Measurements from ENCODE around the gene TBC1D32. TPM values are rescaled to one million over a fixed set of nuclear protein-coding genes. Genes with fewer than 3 reads are reported as not detected.
"Not testable (repeated sequence)": the region's sequence is repeated elsewhere in the genome, so short reads cannot be mapped to it uniquely, and the experiment has no call there.

The TBC1D32 gene
- total and polyA plus RNA-seq, 8 donors, result 6.6 to 22.2 (median 15.9) TPM

- Histone ChIP-seq H3K27ac (no peak overlapping the region), H3K4me1 (no peaks in the 10 kb centered on the region), H3K27me3 (no peaks in the 10 kb centered on the region), H3K9me3 (no peaks in the 10 kb centered on the region), H3K36me3 (no peaks in the 10 kb centered on the region), H3K4me3 (no peak overlapping the region)
- TF ChIP-seq, protein P1, sequence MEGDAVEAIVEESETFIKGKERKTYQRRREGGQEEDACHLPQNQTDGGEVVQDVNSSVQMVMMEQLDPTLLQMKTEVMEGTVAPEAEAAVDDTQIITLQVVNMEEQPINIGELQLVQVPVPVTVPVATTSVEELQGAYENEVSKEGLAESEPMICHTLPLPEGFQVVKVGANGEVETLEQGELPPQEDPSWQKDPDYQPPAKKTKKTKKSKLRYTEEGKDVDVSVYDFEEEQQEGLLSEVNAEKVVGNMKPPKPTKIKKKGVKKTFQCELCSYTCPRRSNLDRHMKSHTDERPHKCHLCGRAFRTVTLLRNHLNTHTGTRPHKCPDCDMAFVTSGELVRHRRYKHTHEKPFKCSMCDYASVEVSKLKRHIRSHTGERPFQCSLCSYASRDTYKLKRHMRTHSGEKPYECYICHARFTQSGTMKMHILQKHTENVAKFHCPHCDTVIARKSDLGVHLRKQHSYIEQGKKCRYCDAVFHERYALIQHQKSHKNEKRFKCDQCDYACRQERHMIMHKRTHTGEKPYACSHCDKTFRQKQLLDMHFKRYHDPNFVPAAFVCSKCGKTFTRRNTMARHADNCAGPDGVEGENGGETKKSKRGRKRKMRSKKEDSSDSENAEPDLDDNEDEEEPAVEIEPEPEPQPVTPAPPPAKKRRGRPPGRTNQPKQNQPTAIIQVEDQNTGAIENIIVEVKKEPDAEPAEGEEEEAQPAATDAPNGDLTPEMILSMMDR (IDR thresholded peaks at IDR 0.05), result no peak
- no peak for ATAC-seq
- intact Hi-C loops (cut with DNase I), result no loop called here
- DNase-seq, result no peak
Measured at GRCh38 chr6:121076119-121076518, 258.2 kb downstream of the TBC1D32 start.

DNA sequence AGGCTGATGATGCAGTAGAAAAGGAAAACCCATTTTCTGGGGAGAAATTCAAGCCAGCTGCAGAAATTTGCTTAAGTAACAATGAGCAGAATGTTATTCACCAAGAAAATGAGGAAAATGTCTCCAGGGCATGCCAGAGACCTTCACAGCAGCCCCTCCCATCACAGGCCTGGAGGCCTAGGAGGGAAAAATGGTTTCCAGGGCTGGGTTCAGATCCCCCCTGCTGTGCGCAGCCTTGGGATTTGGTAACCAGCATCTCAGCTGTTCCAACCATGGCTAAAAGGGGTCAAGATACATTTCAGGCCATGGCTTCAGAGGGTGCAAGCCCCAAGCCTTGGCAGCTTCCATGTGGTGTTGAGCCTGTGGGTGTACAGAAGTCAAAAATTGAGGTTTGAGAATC, 265.5 kb downstream of the TBC1D32 start:
- H3K4me1 ChIP-seq, result not testable (repeated sequence)

DNA sequence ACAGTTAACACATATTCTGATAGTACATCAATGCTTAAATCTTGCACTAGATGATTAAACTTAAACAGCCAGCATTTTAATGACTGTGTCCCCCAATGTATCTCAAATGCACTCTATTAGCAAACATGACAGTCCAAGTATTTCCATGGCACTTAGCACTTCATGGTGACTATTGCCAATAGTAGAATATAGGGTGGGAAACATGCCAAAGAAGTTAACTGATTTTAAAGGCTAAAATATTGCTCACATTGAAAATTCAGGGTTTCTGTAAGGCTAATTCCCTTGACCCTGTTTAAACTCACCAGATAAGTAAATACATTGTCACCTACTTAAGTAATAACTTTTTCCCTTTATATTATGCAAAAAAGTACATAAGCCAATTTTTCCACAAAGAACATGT, 266.9 kb downstream of the TBC1D32 start:
- Histone ChIP-seq H3K9me3 (peaks cover 0 to 40% of the 10 kb centered on the region in 2 donors), H3K27me3 (no peaks in the 10 kb centered on the region), H3K27ac (no peak overlapping the region), H3K36me3 (no peaks in the 10 kb centered on the region), H3K4me3 (no peak overlapping the region), H3K4me1 (no peaks in the 10 kb centered on the region)
- intact Hi-C loops (cut with DNase I), result no loop called here
- TF ChIP-seq, protein P1 (IDR thresholded peaks at IDR 0.05), result no peak
- DNase-seq, result peak in 2 of 4 donors; percentile 44 to 46
- no peak for ATAC-seq

More for the DNA sequence above, 265.5 kb downstream of the TBC1D32 start:
- DNase-seq; H3K27me3 ChIP-seq; H3K27ac ChIP-seq; intact Hi-C loops (cut with DNase I); H3K4me3 ChIP-seq; H3K36me3 ChIP-seq; ATAC-seq: not testable (repeated sequence)
- H3K9me3 ChIP-seq, result peaks cover 0 to 36% of the 10 kb centered on the region in 2 donors

DNA sequence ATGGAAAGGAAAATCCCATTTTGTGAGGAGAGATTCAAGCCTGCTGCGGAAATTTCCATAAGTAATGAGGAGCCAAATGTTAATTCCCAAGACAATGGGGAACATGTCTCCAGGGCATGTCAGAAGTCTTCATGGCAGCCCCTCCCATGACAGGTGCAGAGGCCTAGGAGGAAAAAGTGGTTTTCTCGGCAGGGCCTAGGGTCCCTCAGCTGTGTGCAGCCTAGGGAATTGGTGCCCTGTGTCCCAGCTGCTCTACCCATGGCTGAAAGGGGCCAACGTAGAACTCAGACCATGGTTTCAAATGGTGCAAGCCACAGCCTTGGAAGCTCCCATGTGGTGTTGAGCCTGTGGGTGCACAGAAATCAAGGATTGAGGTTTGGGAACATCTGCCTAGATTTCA, 269.9 kb downstream of the TBC1D32 start:
- no peak for DNase-seq
- Histone ChIP-seq H3K4me1 (no peaks in the 10 kb centered on the region), H3K9me3 (peaks cover 0 to 40% of the 10 kb centered on the region in 2 donors), H3K4me3 (no peak overlapping the region), H3K27ac (no peak overlapping the region), H3K36me3 (no peaks in the 10 kb centered on the region), H3K27me3 (no peaks in the 10 kb centered on the region)
- intact Hi-C loops (cut with DNase I), result no loop called here
- ATAC-seq, result no peak
- TF ChIP-seq, protein P1 (IDR thresholded peaks at IDR 0.05), result no peak

- Histone ChIP-seq H3K9me3 (no peaks in the 10 kb centered on the region), H3K4me1 (no peaks in the 10 kb centered on the region), H3K4me3 (no peak overlapping the region), H3K27me3 (no peaks in the 10 kb centered on the region), H3K27ac (no peak overlapping the region), H3K36me3 (no peaks in the 10 kb centered on the region)
- peak in 1 of 4 donors; percentile 41 for DNase-seq
- TF ChIP-seq, protein P1 (IDR thresholded peaks at IDR 0.05), result peak; percentile 56 to 58
- ATAC-seq, result peak; percentile 92
- intact Hi-C loops (cut with DNase I), result no loop called here
Measured at GRCh38 chr6:121055572-121056163, 278.6 kb downstream of the TBC1D32 start.

DNA sequence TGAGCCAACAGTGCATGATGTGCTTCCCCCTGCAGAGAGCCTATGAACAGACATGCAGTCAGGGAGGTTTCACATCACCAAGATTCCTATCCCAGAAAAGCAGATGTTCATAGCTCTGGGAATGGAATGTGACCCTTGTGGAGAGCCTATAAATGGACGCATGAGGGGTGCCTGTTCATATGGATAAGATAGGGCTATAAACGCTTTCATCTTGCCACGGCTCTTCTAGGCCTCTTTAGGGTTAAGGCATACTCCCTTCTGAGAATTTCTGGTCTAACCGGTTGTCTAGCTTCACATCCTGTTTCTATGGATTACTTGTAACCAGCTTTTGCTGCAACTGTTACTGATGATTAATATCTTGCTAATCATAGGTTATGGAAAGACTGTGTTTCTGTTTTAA, 285.7 kb downstream of the TBC1D32 start:
- H3K9me3 ChIP-seq; H3K36me3 ChIP-seq; DNase-seq; H3K27ac ChIP-seq; H3K4me1 ChIP-seq; intact Hi-C loops (cut with DNase I); H3K27me3 ChIP-seq; ATAC-seq; H3K4me3 ChIP-seq: not testable (repeated sequence)

- H3K27me3 ChIP-seq; H3K36me3 ChIP-seq; DNase-seq; ATAC-seq; H3K4me1 ChIP-seq; H3K27ac ChIP-seq; intact Hi-C loops (cut with DNase I); H3K4me3 ChIP-seq; H3K9me3 ChIP-seq: not testable (repeated sequence)
Measured at GRCh38 chr6:121044905-121045304, 289.4 kb downstream of the TBC1D32 start.

GRCh38 chr6:121043706-121044105, 290.6 kb downstream of the TBC1D32 start:
- H3K4me1 ChIP-seq; intact Hi-C loops (cut with DNase I); H3K36me3 ChIP-seq; H3K27me3 ChIP-seq; H3K4me3 ChIP-seq; H3K9me3 ChIP-seq: not testable (repeated sequence)
- DNase-seq (peak in 1 of 4 donors; percentile 22), ATAC-seq (peak; percentile 93)
- H3K27ac ChIP-seq, result peak overlapping the region in 1 of 2 donors; percentile 53

DNA sequence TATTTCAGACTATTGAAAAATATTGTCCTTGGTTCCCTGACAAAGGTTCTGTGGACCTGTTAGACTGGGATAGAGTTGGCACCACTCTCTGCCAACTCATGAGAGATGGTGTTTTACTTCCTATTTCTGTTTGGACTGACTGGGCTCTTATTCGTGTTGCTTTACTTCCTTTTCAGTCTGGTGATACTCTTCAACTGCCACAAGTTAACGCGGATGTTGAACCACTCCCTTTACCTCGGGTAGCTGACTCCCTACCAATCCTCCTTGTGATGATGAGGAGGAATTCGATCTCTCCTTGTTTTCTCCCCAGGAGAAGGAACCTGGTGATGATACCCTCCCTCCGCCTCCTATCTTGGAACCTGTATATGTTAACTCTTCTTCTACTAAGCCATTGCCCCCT, 291.1 kb downstream of the TBC1D32 start:
- peak overlapping the region in 1 of 2 donors; percentile 53 for H3K27ac ChIP-seq
- H3K36me3 ChIP-seq; intact Hi-C loops (cut with DNase I); H3K9me3 ChIP-seq; H3K4me3 ChIP-seq; H3K4me1 ChIP-seq; H3K27me3 ChIP-seq; DNase-seq: not testable (repeated sequence)
- ATAC-seq, result peak; percentile 90
